HCT116 (cell line): Measurements from ENCODE around the gene IQGAP2.

Experiments used
- CTCF ChIP-seq, 3 experiments: fragments of 200-600 bp in 1 of 3; sonication (generic) in 1 of 3; IDR thresholded peaks in 2 of 3; conservative IDR thresholded peaks in 1 of 3; 2 replicates each; pipeline ENCODE4 v1.5.1; 2012 to 2017; ENCODE audit warnings: low read depth in 2 of 3, low read length in 2 of 3, antibody characterized with exemption in 1 of 3, borderline replicate concordance in 1 of 3, control low read depth in 1 of 3, mild to moderate bottlenecking in 1 of 3, mixed read lengths in 1 of 3, mixed run types in 1 of 3, moderate library complexity in 1 of 3; ENCODE audit not compliant: insufficient read depth in 1 of 3
- EGR1 ChIP-seq: IDR thresholded peaks from 2 replicates; pipeline ENCODE4 v1.6.1; 2012; ENCODE audit warnings: low read depth
- EZH2 ChIP-seq: fragments of 200-600 bp; sonication (generic); IDR thresholded peaks from 2 replicates; pipeline ENCODE4 v1.6.1; 2017; ENCODE audit warnings: antibody characterized with exemption, mixed run types
- EZH2phosphoT487 ChIP-seq: fragments of 200-600 bp; IDR thresholded peaks from 2 replicates; pipeline ENCODE4 v1.6.1; 2018; ENCODE audit warnings: antibody characterized with exemption, borderline replicate concordance
- MAX ChIP-seq: IDR thresholded peaks from 2 replicates; pipeline ENCODE4 v1.6.1; 2012
- POLR2A ChIP-seq: IDR thresholded peaks from 2 replicates; pipeline ENCODE4 v1.7.0; 2011; ENCODE audit warnings: borderline replicate concordance; ENCODE audit not compliant: insufficient read depth, insufficient read length; ENCODE audit errors: extremely low read depth
- POLR2AphosphoS5 ChIP-seq: IDR thresholded peaks from 2 replicates; pipeline ENCODE4 v1.6.1; 2011; ENCODE audit warnings: mild to moderate bottlenecking, low read depth, low read length, moderate library complexity
- RAD21 ChIP-seq: IDR thresholded peaks from 2 replicates; pipeline ENCODE4 v1.6.1; 2012; ENCODE audit warnings: low read depth, mild to moderate bottlenecking
- SRF ChIP-seq: IDR thresholded peaks from 2 replicates; pipeline ENCODE4 v1.6.1; 2012; ENCODE audit warnings: low read depth
- YY1 ChIP-seq: IDR thresholded peaks from 2 replicates; pipeline ENCODE4 v1.6.1; 2011; ENCODE audit warnings: low read length, low read depth, moderate library complexity, mild to moderate bottlenecking; ENCODE audit not compliant: insufficient replicate concordance; ENCODE audit errors: extremely low read depth
- ZBTB33 ChIP-seq: IDR thresholded peaks from 2 replicates; pipeline ENCODE4 v1.6.1; 2011; ENCODE audit warnings: mild to moderate bottlenecking, low read length, moderate library complexity; ENCODE audit not compliant: insufficient replicate concordance; ENCODE audit errors: extremely low read depth
- ZFX ChIP-seq: fragments of 450-650 bp; IDR thresholded peaks from 2 replicates; pipeline ENCODE4 v1.6.1; 2017
- ZNF274 ChIP-seq: fragments of 200-500 bp; sonication (Bioruptor generic); IDR thresholded peaks from 2 replicates; pipeline ENCODE4 v1.6.1; 2014; ENCODE audit warnings: mild to moderate bottlenecking, low read depth, low read length, inconsistent platforms

- no peak for TF ChIP-seq POLR2AphosphoS5
- TF ChIP-seq POLR2A = no peak
- no peak for TF ChIP-seq EZH2
- TF ChIP-seq SRF = no peak
- TF ChIP-seq RAD21 = no peak
- no peak for TF ChIP-seq MAX
- no peak for TF ChIP-seq ZNF274
- TF ChIP-seq CTCF (IDR thresholded peaks at IDR 0.05 in 2 of 3, conservative IDR thresholded peaks at IDR 0.05 in 1 of 3; ENCODE audit: borderline replicate concordance in 1 of 3, insufficient read depth in 1 of 3, low read depth in 2 of 3, low read length in 2 of 3) = no peak
- no peak for TF ChIP-seq ZFX
- TF ChIP-seq ZBTB33 = no peak
- no peak for TF ChIP-seq YY1
- no peak for TF ChIP-seq EGR1
- no peak for TF ChIP-seq EZH2phosphoT487
Observed at GRCh38 chr5:76693141-76693540, 290.1 kb downstream of the IQGAP2 start.
